ENCODE measurements around the gene LHFPL5. TPM values are rescaled to one million over a fixed set of nuclear protein-coding genes. Genes with fewer than 3 reads are reported as not detected.

The LHFPL5 gene
- total and polyA plus RNA-seq, 4 donors = not detected

DNA sequence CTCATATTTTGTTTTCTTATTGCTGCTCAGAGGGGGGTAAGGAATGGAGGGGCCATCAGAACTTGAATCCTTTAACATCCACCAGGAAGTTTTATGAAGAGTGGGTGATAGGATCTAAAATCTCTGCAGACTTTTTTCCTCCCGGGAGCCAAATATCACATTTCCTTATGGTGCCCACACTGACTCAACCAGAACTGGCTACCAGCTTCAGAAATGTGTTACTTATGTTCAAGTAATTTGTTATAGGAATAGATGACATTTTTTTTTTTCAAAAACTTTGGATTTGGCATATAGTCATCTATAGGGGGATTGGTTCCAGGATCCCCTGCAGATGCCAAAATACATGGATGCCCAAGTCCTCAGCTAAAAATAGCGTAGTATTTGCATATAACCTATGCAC, 18.4 kb downstream of the LHFPL5 start:
- Histone ChIP-seq H3K27ac (ENCODE audit: low read depth in 1 of 2, low read length in 1 of 2) (no peak overlapping the region), H3K9me3 (ENCODE audit: control insufficient read depth in 4 of 4, insufficient read depth in 3 of 4, low read length in 3 of 4) (no peaks in the 10 kb centered on the region), H3K4me3 (no peak overlapping the region), H3K27me3 (ENCODE audit: control insufficient read depth in 3 of 3, insufficient read depth in 3 of 3, low read length in 2 of 3) (no peaks in the 10 kb centered on the region), H3K9ac (ENCODE audit: insufficient read depth in 1 of 2, low read length in 2 of 2) (no peak overlapping the region), H3K4me1 (ENCODE audit: control insufficient read depth in 5 of 5, insufficient read depth in 5 of 5, low read length in 5 of 5) (no peaks in the 10 kb centered on the region), H3K36me3 (ENCODE audit: control insufficient read depth in 4 of 4, insufficient read depth in 4 of 4, low read length in 4 of 4) (no peaks in the 10 kb centered on the region)
- TF ChIP-seq, protein P1, sequence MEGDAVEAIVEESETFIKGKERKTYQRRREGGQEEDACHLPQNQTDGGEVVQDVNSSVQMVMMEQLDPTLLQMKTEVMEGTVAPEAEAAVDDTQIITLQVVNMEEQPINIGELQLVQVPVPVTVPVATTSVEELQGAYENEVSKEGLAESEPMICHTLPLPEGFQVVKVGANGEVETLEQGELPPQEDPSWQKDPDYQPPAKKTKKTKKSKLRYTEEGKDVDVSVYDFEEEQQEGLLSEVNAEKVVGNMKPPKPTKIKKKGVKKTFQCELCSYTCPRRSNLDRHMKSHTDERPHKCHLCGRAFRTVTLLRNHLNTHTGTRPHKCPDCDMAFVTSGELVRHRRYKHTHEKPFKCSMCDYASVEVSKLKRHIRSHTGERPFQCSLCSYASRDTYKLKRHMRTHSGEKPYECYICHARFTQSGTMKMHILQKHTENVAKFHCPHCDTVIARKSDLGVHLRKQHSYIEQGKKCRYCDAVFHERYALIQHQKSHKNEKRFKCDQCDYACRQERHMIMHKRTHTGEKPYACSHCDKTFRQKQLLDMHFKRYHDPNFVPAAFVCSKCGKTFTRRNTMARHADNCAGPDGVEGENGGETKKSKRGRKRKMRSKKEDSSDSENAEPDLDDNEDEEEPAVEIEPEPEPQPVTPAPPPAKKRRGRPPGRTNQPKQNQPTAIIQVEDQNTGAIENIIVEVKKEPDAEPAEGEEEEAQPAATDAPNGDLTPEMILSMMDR (IDR thresholded peaks at IDR 0.05; ENCODE audit: control extremely low read depth, extremely low read depth) = no peak
- ATAC-seq (ENCODE audit: insufficient read depth, low FRiP score) (no peak), DNase-seq (no peak)
- 91% methylated on average over 2 of the region's 2 CpGs for WGBS, 2 donors

DNA sequence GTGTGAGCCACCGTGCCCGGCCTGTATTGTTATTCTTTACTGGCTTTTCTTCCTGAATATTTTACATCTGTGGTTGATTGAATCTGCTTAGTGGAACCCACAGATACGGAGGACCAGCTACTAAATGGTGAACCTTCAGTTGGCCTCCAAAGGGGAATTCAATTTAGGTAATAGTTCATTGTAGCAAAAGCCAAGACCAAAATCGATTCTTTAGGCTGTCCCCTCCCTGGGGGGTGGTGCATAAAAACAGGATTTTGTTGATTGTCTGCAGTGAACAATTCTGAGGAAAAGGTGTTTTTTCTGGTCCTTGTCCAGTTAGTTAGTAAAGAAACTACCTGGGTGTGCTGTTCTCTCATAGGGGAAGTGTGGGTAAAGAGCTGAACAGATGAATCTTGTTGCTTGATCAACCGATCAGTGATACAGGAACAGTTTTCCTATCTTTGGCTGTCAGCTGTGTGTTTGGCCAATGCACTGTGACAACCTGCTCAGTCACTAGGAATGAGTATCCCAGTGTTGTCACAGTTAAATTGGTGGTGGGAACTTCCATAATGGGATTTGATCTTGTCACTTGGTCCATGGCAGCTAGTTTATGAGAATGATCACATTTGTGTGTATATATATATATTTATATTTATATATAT, 19.5 kb downstream of the LHFPL5 start:
- 83 to 84% methylated on average over 5 of the region's 5 CpGs for WGBS, 2 donors
- H3K9ac ChIP-seq (ENCODE audit: insufficient read depth in 1 of 2, low read length in 2 of 2) = no peak overlapping the region
- H3K27me3 ChIP-seq (ENCODE audit: control insufficient read depth in 3 of 3, insufficient read depth in 3 of 3, low read length in 2 of 3) = no peaks in the 10 kb centered on the region
- no peak overlapping the region for H3K27ac ChIP-seq (ENCODE audit: low read depth in 1 of 2, low read length in 1 of 2)
- TF ChIP-seq, protein P1 (IDR thresholded peaks at IDR 0.05; ENCODE audit: control extremely low read depth, extremely low read depth) = no peak
- no peak for ATAC-seq (ENCODE audit: insufficient read depth, low FRiP score)
- no peaks in the 10 kb centered on the region for H3K9me3 ChIP-seq (ENCODE audit: control insufficient read depth in 4 of 4, insufficient read depth in 3 of 4, low read length in 3 of 4)
- H3K4me3 ChIP-seq = no peak overlapping the region
- no peak for DNase-seq
- H3K4me1 ChIP-seq (ENCODE audit: control insufficient read depth in 5 of 5, insufficient read depth in 5 of 5, low read length in 5 of 5) = no peaks in the 10 kb centered on the region
- H3K36me3 ChIP-seq (ENCODE audit: control insufficient read depth in 4 of 4, insufficient read depth in 4 of 4, low read length in 4 of 4) = no peaks in the 10 kb centered on the region

DNA sequence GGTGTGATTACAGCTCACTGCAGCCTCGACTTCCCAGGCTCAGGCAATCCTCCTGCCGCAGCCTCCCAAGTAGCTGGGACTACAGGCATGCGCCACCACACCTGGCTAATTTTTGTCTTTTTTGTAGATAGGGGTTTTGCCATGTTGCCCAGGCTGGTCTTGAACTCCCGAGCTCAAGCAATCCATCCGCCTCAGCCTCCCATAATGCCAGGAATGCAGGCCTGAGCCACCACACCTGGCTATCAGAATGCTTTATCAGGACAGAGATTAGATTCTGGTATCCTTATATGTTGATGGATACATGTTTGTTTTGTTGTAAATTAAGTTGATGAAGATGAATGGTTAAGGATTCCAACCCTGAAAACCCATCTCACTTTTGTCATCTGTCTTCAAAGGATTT, 24.2 kb downstream of the LHFPL5 start:
- H3K36me3 ChIP-seq (ENCODE audit: control insufficient read depth in 4 of 4, insufficient read depth in 4 of 4, low read length in 4 of 4) = peaks cover 0 to 4% (median under 1%) of the 10 kb centered on the region in 4 donors
- no peak overlapping the region for H3K4me3 ChIP-seq
- DNase-seq (no peak), ATAC-seq (ENCODE audit: insufficient read depth, low FRiP score) (no peak)
- TF ChIP-seq, protein P1 (IDR thresholded peaks at IDR 0.05; ENCODE audit: control extremely low read depth, extremely low read depth) = no peak
- 94 to 99% methylated on average over 5 of the region's 5 CpGs for WGBS, 2 donors
- H3K27ac ChIP-seq (ENCODE audit: low read depth in 1 of 2, low read length in 1 of 2) = no peak overlapping the region
- no peaks in the 10 kb centered on the region for H3K4me1 ChIP-seq (ENCODE audit: control insufficient read depth in 5 of 5, insufficient read depth in 5 of 5, low read length in 5 of 5)
- no peak overlapping the region for H3K9ac ChIP-seq (ENCODE audit: insufficient read depth in 1 of 2, low read length in 2 of 2)
- no peaks in the 10 kb centered on the region for H3K27me3 ChIP-seq (ENCODE audit: control insufficient read depth in 3 of 3, insufficient read depth in 3 of 3, low read length in 2 of 3)
- no peaks in the 10 kb centered on the region for H3K9me3 ChIP-seq (ENCODE audit: control insufficient read depth in 4 of 4, insufficient read depth in 3 of 4, low read length in 3 of 4)

All from lung (tissue), 12 donors.